Prostate gland (tissue), 2 donors: ENCODE results near the gene KAZALD1.

Experiments
- CTCF ChIP-seq, 4 experiments: fragments of 200-600 bp in 2 of 4; fragments of 450-650 bp in 2 of 4; sonication (generic) in 2 of 4; IDR thresholded peaks; 1 replicate in 3 of 4; 2 replicates in 1 of 4; pipeline ENCODE4 v1.5.1; 2016 to 2019; ENCODE audit warnings: antibody characterized with exemption in 4 of 4, mild to moderate bottlenecking in 2 of 4, moderate library complexity in 2 of 4
- POLR2A ChIP-seq: fragments of 450-650 bp; IDR thresholded peaks from one replicate; pipeline ENCODE4 v1.6.1; 2016; ENCODE audit warnings: antibody characterized with exemption, mild to moderate bottlenecking
- POLR2AphosphoS5 ChIP-seq: sonication (generic); formaldehyde crosslinking; IDR thresholded peaks from one replicate; pipeline ENCODE4 v1.6.1; 2017; ENCODE audit warnings: antibody characterized with exemption

DNA sequence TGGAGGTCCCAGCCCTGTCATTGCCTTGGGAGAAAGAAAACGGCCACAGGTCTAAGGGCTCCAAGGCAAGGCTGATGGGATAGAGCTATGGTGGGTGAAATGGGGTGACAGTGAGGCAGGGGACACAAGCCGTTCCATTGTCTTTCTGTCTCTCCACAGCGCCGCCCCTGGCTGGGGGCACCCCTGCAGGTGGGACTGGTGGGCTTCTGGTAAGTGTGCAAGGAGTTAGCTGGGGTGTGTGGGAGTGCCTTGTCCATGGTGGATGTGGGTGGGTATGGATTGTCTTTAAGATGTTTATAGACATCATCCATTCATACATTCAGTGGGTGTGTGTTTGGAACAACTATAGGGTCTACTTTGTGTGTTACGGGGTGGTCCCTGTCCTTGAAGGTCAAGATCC lies 23.3 kb upstream of the KAZALD1 start:
- TF ChIP-seq CTCF (IDR thresholded peaks at IDR 0.05) (no peak), POLR2AphosphoS5 (no peak), POLR2A (no peak)
